Thymus (tissue), 11 donors: ENCODE results near the gene SPATS2. TPM values are rescaled to one million over a fixed set of nuclear protein-coding genes. Genes with fewer than 3 reads are reported as not detected.

Experiments used
- DNase-seq, 9 donors: peaks; one replicate each; pipeline ENCODE4 v3.0.0-alpha.2; 2013; ENCODE audit warnings: low spot score in 9 of 9, low read depth in 6 of 9, missing footprints in 1 of 9
- H3K27ac ChIP-seq, 2 donors: one replicate each; pipeline ENCODE4 v1.5.1; 2013; ENCODE audit warnings: control low read depth in 1 of 2, low read depth in 1 of 2, low read length in 1 of 2, mild to moderate bottlenecking in 1 of 2, moderate library complexity in 1 of 2
- H3K27me3 ChIP-seq, 2 donors: one replicate each; pipeline ENCODE4 v1.5.1; 2013; ENCODE audit warnings: low read length in 1 of 2; ENCODE audit not compliant: control insufficient read depth in 2 of 2, insufficient read depth in 1 of 2
- H3K36me3 ChIP-seq, 2 donors: one replicate each; pipeline ENCODE4 v1.5.1; 2013; ENCODE audit warnings: low read length in 1 of 2, mild to moderate bottlenecking in 1 of 2, moderate library complexity in 1 of 2; ENCODE audit not compliant: control insufficient read depth in 2 of 2, insufficient read depth in 2 of 2
- H3K4me1 ChIP-seq, 2 donors: one replicate each; pipeline ENCODE4 v1.5.1; 2013; ENCODE audit warnings: low read length in 2 of 2; ENCODE audit not compliant: control insufficient read depth in 2 of 2, insufficient read depth in 2 of 2
- H3K4me3 ChIP-seq, 2 donors: one replicate each; pipeline ENCODE4 v1.5.1; 2013; ENCODE audit warnings: low read length in 2 of 2, control low read depth in 1 of 2, mild to moderate bottlenecking in 1 of 2
- H3K9me3 ChIP-seq, 2 donors: one replicate each; pipeline ENCODE4 v1.5.1; 2013; ENCODE audit warnings: low read length in 1 of 2, mild to moderate bottlenecking in 1 of 2; ENCODE audit not compliant: control insufficient read depth in 2 of 2, insufficient read depth in 1 of 2
- whole genome bisulfite sequencing: extraction: QIAGEN DNeasy Blood & Tissue Kit; methylation state at CpG from one replicate; pipeline ENCODE4 v1.1.7; 2013; 5-methylcytosine and 5-hydroxymethylcytosine counted together
- polyA plus RNA-seq: library from polyadenylated mRNA; stranded (reverse); fragments of 200-250 nt; gene quantifications from one replicate; pipeline ENCODE4 v1.2.3, GENCODE V29; 2013
- total RNA-seq: library from RNA; stranded (reverse); fragments of 120-200 nt; gene quantifications from one replicate; pipeline ENCODE4 v1.2.4, GENCODE V29; 2013
- donor health status: healthy.

SPATS2 gene
- total and polyA plus RNA-seq, 2 donors: 14.2 to 15.3 TPM

- 97% methylated on average over 3 of the region's 3 CpGs for WGBS
- H3K27ac ChIP-seq: no peak overlapping the region
- no peaks in the 10 kb centered on the region for H3K36me3 ChIP-seq
Measured at GRCh38 chr12:49451468-49452259, 84.4 kb downstream of the SPATS2 start.

GRCh38 chr12:49455501-49455900 is 88.2 kb downstream of the SPATS2 start:
- no peaks in the 10 kb centered on the region for H3K9me3 ChIP-seq
- no peak overlapping the region for H3K4me3 ChIP-seq
- DNase-seq: no peak
- H3K27ac ChIP-seq: no peak overlapping the region
- 99% methylated on average over 6 of the region's 6 CpGs for WGBS
- H3K27me3 ChIP-seq: no peaks in the 10 kb centered on the region
- H3K36me3 ChIP-seq: no peaks in the 10 kb centered on the region
- no peaks in the 10 kb centered on the region for H3K4me1 ChIP-seq

More at GRCh38 chr12:49451468-49452259, 84.4 kb downstream of the SPATS2 start:
- no peaks in the 10 kb centered on the region for H3K4me1 ChIP-seq
- H3K9me3 ChIP-seq: no peaks in the 10 kb centered on the region
- no peak overlapping the region for H3K4me3 ChIP-seq
- DNase-seq: peak in 1 of 9 donors; percentile 12
- H3K27me3 ChIP-seq: no peaks in the 10 kb centered on the region

GRCh38 chr12:49456131-49456679 is 88.9 kb downstream of the SPATS2 start:
- no peaks in the 10 kb centered on the region for H3K36me3 ChIP-seq
- H3K27me3 ChIP-seq: no peaks in the 10 kb centered on the region
- DNase-seq: no peak
- no peak overlapping the region for H3K4me3 ChIP-seq
- WGBS: 94% methylated on average over 2 of the region's 2 CpGs
- no peaks in the 10 kb centered on the region for H3K9me3 ChIP-seq
- H3K4me1 ChIP-seq: no peaks in the 10 kb centered on the region
- H3K27ac ChIP-seq: no peak overlapping the region

- DNase-seq: no peak
- H3K27me3 ChIP-seq: no peaks in the 10 kb centered on the region
- H3K36me3 ChIP-seq: peaks cover 3 to 4% of the 10 kb centered on the region in 2 donors
- WGBS: 98% methylated on average over 3 of the region's 3 CpGs
- peaks cover 0 to 3% of the 10 kb centered on the region in 2 donors for H3K9me3 ChIP-seq
- no peak overlapping the region for H3K4me3 ChIP-seq
- H3K27ac ChIP-seq: no peak overlapping the region
- no peaks in the 10 kb centered on the region for H3K4me1 ChIP-seq
Measured at GRCh38 chr12:49458816-49459215, 91.6 kb downstream of the SPATS2 start.

- Histone ChIP-seq H3K36me3 (peaks cover 3 to 4% of the 10 kb centered on the region in 2 donors), H3K27ac (no peak overlapping the region), H3K27me3 (no peaks in the 10 kb centered on the region), H3K9me3 (peaks cover 0 to 3% of the 10 kb centered on the region in 2 donors), H3K4me1 (no peaks in the 10 kb centered on the region), H3K4me3 (no peak overlapping the region)
- WGBS: 90% methylated on average over 1 of the region's 1 CpG
- no peak for DNase-seq
Measured at GRCh38 chr12:49461221-49461620, 94.0 kb downstream of the SPATS2 start.

GRCh38 chr12:49462083-49462744 is 95.0 kb downstream of the SPATS2 start:
- Histone ChIP-seq H3K27ac (no peak overlapping the region), H3K4me3 (no peak overlapping the region), H3K4me1 (no peaks in the 10 kb centered on the region), H3K9me3 (peaks cover 0 to 3% of the 10 kb centered on the region in 2 donors), H3K36me3 (peaks cover 3 to 4% of the 10 kb centered on the region in 2 donors), H3K27me3 (no peaks in the 10 kb centered on the region)
- WGBS: 81% methylated on average over 11 of the region's 11 CpGs
- no peak for DNase-seq

- no peak overlapping the region for H3K27ac ChIP-seq
- peaks cover 3 to 4% of the 10 kb centered on the region in 2 donors for H3K36me3 ChIP-seq
- no peak overlapping the region for H3K4me3 ChIP-seq
- no peaks in the 10 kb centered on the region for H3K4me1 ChIP-seq
- peaks cover 0 to 3% of the 10 kb centered on the region in 2 donors for H3K9me3 ChIP-seq
- WGBS: 97% methylated on average over 2 of the region's 2 CpGs
- H3K27me3 ChIP-seq: no peaks in the 10 kb centered on the region
- no peak for DNase-seq
Measured at GRCh38 chr12:49465132-49465531, 97.9 kb downstream of the SPATS2 start.

GRCh38 chr12:49470986-49471385 is 103.7 kb downstream of the SPATS2 start:
- H3K27me3 ChIP-seq: no peaks in the 10 kb centered on the region
- DNase-seq: no peak
- no peak overlapping the region for H3K4me3 ChIP-seq
- no peaks in the 10 kb centered on the region for H3K4me1 ChIP-seq
- no peak overlapping the region for H3K27ac ChIP-seq
- no peaks in the 10 kb centered on the region for H3K36me3 ChIP-seq
- no peaks in the 10 kb centered on the region for H3K9me3 ChIP-seq

- Histone ChIP-seq H3K4me1 (no peaks in the 10 kb centered on the region), H3K9me3 (no peaks in the 10 kb centered on the region), H3K36me3 (no peaks in the 10 kb centered on the region), H3K27ac (no peak overlapping the region), H3K4me3 (no peak overlapping the region), H3K27me3 (no peaks in the 10 kb centered on the region)
- DNase-seq: no peak
- WGBS: 99% methylated on average over 1 of the region's 1 CpG
Measured at GRCh38 chr12:49471557-49471956, 104.3 kb downstream of the SPATS2 start.
